Ramos (cell line): ENCODE results near the gene STMN3.
"Not testable (repeated sequence)": the region's sequence is repeated elsewhere in the genome, so short reads cannot be mapped to it uniquely, and the experiment has no call there.

Source experiments
- in situ Hi-C: fragments of 300-500 bp; cut with MboI; formaldehyde crosslinking; loops from one replicate; pipeline ENCODE4 v1.14.3; 2022; ENCODE audit warnings: low sequenced_read_pairs; ENCODE audit not compliant: unreplicated experiment

Gene STMN3

DNA sequence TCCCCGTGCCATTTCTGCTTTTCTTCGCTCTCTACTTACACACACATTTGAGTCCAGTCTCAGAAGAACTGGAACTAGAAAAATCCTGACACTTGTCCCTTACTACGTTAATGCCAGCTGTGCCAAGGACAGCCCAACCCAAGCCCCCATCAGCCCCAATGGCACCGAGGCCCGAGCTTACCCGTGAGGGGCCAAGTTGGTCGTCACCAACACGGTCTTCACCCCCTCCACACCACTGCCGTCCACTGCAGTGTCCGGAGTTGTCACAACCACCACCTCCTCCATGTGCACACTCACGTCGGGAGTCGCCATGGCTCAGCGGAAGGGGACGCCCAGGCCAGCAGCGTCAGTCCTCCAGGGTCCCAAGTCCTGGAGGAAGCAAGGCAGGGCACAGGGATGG lies 34.1 kb downstream of the STMN3 start:
- in situ Hi-C loops, result no loop called here

DNA sequence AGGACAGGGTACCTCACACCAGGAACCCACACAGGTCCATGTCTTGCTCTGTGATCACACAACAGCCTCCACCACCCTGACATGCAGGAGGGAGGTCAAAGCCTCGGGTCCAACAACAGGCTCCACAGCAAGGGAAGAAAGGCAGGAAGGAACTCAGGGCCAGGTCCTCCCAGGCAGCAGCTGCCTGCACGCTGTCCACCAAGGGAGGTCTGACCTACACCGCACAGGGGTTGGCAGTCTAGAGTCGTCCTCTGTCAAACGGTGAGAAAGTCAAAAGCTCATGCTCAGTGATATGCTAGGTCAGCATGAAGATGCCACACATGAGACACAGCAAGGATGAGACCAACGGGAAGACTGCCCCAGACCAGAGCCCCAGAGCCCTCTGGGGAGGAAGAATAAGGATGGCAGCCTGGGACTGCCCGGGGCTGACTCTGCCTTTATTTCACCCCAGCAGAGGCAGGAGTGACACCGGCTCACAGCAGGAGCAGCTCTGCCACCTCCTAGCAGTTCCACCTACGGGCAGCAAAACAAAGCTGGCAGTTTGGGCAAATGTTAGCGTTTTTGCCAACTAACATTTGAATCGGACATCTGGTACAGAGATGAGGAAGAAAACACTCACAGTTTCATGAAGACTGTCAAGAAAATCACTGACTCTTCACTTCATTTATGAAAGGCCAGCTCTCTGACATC lies 34.8 kb downstream of the STMN3 start:
- in situ Hi-C loops, result no loop called here

DNA sequence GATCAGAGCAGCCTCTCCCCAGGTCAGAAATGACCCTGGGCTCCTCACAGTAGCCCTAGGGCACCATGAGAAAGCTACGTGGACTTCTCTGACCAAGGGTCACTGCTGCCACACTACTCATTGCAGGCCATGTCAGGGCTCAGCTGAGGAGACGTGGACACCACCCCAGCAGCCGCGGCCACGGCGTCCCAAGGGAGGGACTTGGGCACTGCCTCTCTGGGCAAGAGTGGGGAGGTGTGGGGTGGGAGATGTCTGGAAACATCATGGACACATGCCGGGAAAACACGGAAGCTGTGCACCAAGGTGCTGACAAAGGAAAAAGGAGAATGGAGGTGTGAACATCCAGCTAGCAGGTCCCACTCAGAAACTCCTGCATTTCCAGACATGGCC lies 35.4 kb downstream of the STMN3 start:
- in situ Hi-C loops, result no loop called here

DNA sequence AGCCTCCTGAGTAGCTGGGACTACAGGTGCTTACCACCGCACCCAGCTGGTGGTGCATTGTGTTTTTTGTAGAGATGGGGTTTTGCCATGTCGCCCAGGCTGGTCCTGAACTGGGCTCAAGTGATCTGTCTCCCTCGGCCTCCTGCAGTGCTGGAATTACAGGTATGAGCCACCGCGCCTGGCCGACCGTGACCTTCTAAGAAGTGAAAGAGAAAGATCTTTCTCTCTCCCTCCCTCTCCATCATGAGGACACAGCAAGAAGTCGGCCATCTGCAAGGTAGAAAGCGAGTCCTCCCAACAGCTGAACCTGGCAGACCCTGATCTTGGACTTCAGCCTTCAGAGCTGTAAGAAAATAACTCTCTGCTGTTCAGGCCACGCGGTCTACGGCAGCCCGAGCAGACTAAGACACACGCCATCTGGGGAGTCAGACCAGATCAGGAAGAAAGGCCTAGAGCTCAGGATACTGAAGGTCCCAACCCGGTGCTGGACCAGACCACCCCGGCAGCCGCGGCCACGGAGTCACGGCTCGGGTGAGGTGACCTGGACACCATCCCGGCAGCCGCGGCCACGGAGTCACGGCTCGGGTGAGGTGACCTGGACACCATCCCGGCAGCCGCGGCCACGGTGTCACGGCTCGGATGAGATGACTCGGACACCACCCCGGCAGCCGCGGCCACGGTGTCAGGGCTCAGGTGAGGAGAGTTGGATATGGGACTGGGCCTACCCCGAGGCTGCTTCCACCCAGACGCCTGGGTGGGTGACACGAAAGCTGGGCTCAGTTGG lies 35.9 kb downstream of the STMN3 start:
- in situ Hi-C loops, result no loop called here

DNA sequence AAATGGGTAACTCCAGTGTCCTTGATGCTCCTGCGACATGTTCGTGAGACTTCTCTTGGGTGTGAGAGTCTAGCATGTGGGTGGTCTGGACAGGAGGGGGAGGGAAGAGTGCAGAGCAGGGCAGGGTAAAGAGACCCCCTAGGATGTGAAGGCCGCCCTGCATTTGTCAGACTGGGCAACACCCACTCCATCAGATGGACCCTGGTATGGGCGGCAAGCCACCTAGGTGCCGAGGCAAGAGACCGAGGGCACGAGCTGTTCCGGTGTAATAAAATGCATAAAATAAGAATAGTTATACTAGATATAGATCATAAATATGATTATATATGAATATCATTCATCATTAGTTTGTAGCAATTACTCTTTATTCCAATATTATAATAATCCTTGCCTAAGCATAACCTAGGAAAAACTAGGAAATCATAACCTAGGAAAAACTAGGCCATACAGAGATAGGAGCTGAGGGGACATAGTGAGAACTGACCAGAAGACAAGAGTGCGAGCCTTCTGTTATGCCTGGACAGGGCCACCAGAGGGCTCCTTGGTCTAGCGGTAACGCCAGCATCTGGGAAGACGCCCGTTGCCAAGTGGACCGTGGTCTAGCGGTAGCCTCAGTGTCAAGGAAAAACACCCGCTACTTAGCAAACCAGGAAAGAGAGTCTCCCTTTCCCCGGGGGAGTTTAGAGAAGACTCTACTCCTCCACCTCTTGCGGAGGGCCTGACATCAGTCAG lies 39.2 kb downstream of the STMN3 start:
- in situ Hi-C loops, result not testable (repeated sequence)

DNA sequence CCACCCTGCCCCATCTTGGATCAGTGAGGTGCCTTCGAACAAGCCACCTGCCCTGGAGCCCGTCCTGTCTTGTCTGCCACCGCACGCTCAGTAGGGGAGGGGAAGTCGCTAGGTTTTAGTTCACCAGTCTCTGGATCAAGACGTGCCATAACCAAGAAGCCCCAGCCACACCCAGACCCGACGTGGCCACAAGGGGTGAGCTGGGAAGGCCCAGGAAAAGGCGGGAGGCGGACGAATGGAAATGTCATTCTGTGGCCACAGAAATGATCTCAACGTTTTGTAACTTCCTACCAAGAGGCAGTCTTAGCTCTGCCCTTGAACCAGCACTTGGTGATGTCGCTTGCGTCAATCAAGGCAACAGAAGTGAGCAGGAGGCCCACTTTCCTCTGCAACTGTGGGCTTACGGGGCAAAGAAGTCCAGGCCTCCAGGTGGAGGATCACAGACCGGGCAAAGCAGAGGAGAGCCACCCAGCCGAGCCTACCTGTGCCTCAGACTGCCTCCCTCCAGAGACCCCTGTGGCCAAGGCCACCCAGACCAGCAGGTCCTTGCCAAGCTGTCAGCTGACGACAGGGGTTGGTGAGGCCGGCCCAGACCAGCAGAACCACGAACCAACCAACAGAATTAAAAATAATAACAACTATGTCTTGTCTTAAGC lies 40.8 kb downstream of the STMN3 start:
- in situ Hi-C loops, result no loop called here

DNA sequence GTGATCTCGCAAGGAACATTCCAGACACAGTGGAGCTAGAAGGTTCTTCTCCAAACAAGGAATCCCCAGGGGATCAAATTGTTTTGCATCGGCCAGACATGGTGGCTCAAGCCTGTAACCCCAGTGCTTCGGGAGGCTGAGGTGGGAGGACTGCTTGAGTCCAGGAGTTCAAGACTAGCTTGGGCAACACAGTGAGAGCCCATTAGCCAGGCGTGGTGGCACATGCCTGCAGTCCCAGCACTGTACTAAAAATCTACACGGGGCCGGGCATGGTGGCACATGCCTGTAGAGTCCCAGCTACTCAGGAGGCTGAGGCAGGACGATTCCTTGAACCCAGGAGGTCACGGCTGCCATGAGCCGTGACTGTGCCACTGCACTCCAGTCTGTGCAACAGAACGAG lies 41.6 kb downstream of the STMN3 start:
- in situ Hi-C loops, result no loop called here

DNA sequence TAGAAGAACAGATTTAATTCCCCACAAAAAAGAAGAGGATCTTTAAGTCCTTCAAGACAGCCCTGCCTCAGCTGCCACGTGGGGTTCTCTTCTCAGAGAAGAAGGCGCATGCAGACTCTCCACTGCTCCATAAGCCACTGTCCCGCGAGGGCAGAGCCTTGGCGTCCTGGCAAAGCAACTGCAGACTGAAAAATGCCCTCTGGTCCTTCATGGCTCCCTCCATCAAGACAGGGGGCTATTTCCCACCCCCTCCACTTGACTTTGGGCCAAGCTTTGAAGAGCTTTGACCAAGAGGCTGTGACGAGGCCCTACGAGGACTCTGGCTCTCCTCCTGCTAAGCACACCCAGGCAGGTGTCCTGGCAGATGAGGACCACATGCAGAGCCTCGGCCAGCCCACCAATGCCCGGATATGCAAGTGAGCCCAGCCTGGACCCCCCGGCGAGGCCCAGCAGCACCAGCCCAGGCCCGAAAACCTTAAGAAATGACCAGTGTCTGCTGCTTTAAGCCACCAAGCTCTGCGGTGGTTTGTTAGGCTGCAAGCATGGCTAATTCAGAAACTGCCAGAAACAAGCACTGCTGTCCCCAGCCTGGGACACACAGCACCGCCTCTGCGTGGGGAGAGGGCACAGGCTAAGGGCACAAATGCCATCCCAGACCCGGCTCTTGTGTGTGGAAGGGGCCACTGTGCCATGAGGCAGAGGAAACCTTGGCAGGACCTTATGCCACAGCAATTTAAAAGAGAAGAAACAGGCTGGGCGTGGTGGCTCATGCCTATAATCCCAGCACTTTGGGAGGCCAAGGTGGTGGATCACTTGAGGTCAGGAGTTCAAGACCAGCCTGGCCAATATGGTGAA lies 42.4 kb downstream of the STMN3 start:
- in situ Hi-C loops, result no loop called here

DNA sequence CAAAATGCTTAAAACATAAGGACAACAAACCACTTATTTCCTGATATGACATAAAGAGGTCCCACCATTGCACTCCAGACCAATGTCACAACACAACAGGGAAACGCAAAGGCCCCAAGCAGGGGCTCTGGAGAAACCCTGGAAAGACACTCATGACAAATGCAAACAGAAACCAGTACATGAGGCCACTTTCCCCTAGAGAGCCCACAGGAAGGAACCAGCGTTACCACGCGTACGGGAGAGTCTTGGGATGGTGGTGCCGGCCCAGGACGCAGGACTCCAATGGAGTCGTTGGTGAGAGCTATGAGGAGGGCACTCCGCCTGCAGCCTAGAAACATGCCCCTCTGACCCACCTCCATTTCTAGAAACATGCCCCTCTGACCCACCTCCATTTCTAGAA lies 46.5 kb downstream of the STMN3 start:
- in situ Hi-C loops, result no loop called here

DNA sequence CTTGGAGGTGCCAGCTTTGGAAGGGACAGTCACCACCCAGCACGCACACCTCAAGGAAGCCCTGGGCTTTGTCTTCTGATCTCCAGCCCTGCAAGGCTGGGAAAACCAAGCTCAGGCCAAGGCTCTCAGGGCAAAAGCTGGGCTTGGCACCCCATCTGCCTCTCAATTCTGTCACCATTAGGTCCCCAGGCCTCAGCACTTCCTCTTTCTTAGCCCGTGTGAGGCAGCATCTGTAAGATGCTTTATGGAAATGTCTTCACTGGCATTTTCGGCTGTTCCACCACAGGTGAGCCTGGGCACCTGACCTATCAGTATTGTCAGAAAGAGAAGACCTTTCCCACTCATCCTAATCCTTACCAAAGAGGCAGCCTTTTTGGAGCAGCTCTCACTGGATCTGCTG lies 50.9 kb downstream of the STMN3 start:
- in situ Hi-C loops, result no loop called here

DNA sequence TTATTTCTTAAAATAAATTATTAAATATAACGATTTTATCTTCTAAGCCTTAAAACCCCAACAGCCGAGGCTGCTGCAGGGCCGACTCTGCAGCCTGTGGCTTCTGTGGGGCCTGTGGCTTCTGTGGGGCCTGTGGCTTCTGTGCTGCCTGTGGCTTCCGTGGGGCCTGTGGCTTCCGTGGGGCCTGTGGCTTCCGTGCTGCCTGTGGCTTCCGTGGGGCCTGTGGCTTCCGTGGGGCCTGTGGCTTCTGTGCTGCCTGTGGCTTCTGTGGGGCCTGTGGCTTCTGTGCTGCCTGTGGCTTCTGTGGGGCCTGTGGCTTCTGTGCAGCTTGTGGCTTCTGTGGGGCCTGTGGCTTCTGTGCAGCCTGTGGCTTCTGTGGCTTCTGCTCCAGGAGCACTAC lies 51.5 kb downstream of the STMN3 start:
- in situ Hi-C loops, result not testable (repeated sequence)

DNA sequence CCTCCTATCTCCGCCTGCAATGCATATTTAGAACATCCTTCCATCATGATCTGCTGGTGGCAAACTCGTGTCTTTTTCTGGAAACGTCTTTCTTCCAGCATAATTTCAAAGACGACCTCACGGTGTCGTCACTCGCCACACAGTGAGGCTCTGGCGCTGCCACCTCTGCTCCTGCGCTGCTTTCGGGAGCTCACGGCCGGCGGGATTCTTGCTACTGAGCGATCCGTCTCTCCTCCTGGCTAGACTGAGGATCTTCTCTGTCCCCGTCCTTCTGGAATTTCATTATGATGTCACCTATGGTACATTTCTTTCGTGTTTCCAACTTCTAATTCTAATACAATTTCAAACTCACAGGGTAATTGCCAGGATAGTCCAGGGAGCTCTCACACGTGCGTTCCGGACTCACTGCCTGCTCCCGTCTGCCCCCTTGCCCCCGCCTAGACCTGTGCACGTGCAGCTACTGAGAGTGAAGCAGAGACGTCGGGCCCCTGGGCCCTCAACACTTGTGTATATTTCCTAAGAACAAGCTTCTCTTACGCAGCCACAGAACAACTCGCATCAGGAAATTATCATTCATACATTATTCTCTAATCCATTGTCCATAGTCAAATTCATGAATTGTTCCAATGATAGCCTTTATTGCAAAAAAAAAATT lies 53.7 kb downstream of the STMN3 start:
- in situ Hi-C loops, result no loop called here

DNA sequence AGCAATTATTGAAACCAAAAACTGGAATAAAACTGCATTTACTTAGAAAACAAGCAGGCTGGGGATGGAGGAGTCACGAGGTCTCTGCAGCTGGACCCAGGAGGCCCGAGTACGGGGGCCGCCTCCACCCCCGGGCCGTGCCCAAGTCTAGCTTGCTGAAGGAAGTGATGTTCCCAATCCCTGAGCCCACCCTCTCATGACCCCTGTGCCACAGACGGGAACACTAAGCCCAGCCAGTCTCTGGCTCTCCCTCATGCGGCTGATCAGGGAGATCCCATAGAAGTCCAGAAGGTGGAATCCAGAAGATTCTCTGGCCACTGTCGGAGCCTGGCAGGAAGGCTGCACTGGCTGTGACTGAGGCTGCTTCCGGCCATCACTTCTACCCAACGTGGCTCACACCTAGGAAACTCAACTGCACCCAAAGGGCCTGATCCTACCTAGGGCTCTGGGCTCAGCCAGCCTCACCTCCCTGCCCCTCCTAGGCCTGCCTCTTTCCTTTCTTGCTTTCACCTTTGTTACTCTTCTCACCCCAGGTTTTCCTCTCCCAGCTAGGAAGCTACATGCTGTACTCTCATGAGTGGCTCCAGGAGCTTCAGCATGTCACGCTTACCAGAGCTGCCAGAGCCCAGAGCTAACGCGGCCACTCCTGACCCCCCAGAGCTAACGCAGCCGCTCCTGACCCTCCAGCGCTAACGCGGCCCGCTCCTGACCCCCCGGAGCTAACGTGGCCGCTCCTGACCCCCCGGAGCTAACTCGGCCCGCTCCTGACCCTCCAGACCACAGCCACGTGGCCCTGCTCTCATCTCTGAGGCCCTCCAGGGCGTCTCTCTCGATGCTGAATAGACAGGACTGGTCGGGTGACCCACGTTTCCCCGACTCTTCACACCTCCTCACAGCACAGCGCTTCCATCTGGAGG lies 54.5 kb downstream of the STMN3 start:
- in situ Hi-C loops, result no loop called here

DNA sequence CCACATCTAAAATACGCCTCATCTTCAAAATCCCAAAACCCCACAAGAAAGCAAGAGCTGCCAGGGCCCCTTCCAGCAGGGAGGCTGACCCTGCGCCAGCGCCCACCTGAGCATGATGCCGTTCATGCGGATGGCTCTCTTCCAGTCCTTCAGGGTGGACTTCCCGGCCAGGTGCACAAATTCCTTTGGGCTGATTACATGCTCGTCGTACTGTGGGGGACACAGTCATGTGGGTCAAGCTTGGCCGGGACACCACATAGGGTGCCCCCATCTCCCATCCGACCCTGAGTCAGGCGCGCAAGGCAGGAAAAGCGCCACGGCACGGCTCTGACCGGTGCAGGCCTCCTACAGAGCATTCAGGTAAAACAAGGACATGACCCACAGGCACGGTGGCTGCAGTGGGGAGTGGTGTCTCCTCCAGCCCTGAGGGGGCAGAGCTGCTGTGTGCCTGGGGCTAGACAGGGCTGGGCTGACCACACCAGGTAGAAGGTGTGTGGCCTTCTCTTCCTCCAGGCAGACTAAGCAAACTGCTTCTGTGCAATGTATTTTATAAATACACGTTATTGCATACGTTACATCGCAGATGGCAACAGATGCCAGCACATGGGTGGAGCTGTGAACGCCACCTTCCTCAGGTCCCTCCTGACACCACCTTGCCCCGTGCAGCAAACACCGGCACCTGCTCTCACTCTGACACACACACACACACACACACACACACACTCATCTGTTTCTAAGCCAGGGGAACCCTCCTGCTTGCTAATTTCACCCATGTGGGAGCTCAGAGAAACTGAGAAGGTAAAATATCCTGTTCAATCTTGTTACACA lies 55.4 kb downstream of the STMN3 start:
- in situ Hi-C loops, result no loop called here

DNA sequence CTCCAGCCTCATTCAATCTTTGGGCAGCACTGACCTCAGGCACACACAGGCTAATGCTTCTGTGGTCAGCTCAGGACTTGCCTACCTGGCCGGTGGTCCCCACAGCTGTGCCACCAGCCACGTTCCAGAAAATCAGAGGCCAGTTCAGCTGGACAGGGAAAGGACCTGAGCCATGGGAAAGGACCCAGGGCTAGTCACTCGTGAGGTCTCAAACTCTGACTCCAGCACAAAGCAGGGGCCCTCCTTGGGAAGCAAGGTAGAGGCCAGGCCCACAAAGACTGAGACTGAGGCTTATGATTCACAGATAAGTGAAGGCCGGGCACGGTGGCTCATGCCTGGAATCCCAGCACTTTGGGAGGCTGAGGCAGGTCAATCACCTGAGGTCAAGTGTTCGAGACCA lies 56.8 kb downstream of the STMN3 start:
- in situ Hi-C loops, result no loop called here

DNA sequence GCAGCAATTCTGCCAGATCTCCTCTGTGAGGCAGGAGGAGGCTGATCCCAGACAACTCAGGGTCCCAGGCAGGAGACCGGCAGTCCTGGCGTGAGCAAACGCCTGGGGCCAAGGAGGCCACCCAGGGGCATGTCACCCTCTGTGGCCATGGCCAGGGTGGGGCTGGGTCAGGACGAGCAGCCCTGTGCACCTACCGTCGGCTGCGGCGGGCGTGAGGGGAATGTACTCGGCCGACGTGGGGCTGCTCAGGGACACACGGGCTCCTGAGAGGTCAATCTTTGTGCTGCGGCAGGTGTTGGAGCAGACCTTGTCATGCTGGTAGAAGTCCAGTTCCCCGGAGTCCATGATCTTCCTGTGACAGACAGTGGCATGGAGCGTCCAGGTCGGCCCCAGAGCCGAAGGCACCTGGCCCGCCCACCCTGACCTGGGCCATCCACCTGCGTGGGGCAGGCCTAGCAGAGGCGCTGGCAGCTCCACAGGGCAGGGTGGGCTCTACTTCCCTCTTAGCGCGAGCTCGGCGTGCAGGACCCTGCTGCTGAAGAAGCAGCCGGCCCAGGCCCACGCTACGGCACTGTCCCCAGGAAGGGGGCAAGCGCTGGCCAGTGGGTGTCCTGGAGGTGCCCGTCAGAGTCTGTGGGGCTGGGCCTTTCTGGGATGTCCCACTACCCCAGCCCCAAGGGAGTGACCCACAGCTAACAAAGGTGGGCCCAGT lies 57.7 kb downstream of the STMN3 start:
- in situ Hi-C loops, result no loop called here

DNA sequence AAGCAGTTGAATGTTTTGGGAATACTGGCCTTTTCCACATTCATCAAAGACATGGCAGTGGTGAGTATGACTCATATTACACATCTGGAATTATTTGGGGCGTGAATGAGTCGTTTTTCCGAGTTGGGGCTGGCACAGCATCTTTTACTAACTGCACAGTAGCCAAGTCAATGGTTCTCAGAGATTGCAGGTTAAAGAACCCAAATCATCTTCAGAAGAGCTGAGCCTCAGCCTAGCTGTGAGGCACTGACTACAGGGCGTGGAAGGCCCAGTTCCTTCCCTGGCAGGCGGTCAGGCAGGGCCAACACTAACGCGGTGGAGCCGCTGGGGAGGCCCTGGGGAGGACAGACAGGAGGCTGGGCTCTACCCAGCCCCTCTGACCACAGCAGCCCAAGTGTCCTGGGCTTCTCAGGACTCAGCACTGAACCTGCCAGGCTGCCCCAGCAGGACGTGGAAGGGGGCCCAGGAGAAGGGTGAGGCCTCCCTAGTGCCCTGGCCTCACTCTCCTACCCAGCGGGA lies 59.1 kb downstream of the STMN3 start:
- in situ Hi-C loops, result no loop called here
